Measurements from ENCODE around the gene MAPK10.

The MAPK10 gene

DNA sequence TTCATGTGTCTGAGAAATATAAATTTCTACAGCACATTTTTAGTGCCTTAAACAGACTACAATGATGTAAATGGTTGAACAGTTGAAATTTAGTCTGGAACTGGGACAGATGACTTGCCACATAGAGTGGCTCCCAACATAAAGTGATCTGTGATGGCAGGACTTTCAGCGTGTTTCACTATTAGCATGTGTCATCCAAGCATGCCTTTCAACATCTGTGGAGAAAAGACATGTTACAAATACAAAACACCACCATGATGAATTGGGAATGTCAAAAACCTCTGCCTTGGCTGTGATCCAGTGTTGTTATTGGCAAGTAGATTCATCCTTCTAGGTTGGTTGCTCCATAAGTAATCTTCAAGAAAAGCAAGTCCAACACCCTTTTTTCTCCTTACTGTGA, 348.7 kb downstream of the MAPK10 start:
- no peaks in the 10 kb centered on the region for H3K4me1 ChIP-seq (ENCODE audit: control insufficient read depth in 1 of 2, insufficient read depth in 2 of 2, low read length in 2 of 2)
- H3K4me3 ChIP-seq (ENCODE audit: low read depth in 1 of 2, low read length in 2 of 2) = no peak overlapping the region
- no peaks in the 10 kb centered on the region for H3K27me3 ChIP-seq (ENCODE audit: low read depth, low read length)
- no peak overlapping the region for H3K27ac ChIP-seq (ENCODE audit: low read length)
- no peaks in the 10 kb centered on the region for H3K9me3 ChIP-seq (ENCODE audit: control insufficient read depth in 1 of 2, low read length in 2 of 2)
- H3K36me3 ChIP-seq (ENCODE audit: control insufficient read depth in 1 of 2, insufficient read depth in 2 of 2, low read length in 2 of 2) = no peaks in the 10 kb centered on the region

DNA sequence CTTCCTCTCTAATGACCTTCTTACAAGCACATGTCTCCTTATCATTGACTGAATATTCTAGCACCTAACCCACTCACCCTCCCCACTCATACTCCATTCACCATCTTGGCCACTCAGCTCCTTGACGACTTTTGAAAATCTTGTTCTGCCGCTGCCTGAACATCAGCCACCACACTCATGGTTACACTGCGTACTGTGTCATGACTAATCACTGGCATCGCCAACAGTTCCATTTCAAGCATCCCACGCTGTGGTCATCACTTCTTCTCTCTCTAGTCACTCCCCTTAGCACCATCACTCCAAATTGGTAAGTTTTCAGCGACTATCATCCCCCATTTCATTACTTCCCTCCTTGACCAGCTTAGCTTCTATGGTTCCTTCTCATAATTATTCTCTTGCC, 352.8 kb downstream of the MAPK10 start:
- Histone ChIP-seq H3K36me3 (ENCODE audit: control insufficient read depth in 1 of 2, insufficient read depth in 2 of 2, low read length in 2 of 2) (peaks cover 0 to 5% of the 10 kb centered on the region in 2 donors), H3K9me3 (ENCODE audit: control insufficient read depth in 1 of 2, low read length in 2 of 2) (no peaks in the 10 kb centered on the region), H3K4me3 (ENCODE audit: low read depth in 1 of 2, low read length in 2 of 2) (no peak overlapping the region), H3K27ac (ENCODE audit: low read length) (no peak overlapping the region), H3K4me1 (ENCODE audit: control insufficient read depth in 1 of 2, insufficient read depth in 2 of 2, low read length in 2 of 2) (no peaks in the 10 kb centered on the region), H3K27me3 (ENCODE audit: low read depth, low read length) (no peaks in the 10 kb centered on the region)

DNA sequence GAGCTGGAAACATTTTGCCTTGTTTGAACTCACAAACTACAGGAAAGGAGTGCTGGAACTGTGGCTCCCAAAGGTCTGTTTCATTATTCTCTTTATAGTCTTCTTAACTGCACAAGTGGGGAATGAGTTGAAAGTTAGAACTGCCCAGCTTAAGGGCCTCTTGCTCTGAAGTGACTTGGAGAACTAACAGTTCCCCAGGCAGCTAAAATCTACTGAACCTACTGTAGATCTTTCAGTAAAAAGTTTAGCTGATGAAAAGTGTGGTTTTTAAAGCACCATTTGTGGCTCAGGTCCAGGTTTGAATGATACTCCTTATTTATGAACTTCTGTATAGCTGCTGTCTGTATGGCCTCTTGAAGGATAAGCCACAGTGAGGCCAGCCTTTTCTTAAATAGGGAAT, 353.8 kb downstream of the MAPK10 start:
- H3K27me3 ChIP-seq (ENCODE audit: low read depth, low read length) = no peaks in the 10 kb centered on the region
- no peak overlapping the region for H3K4me3 ChIP-seq (ENCODE audit: low read depth in 1 of 2, low read length in 2 of 2)
- H3K27ac ChIP-seq (ENCODE audit: low read length) = no peak overlapping the region
- no peaks in the 10 kb centered on the region for H3K4me1 ChIP-seq (ENCODE audit: control insufficient read depth in 1 of 2, insufficient read depth in 2 of 2, low read length in 2 of 2)
- H3K9me3 ChIP-seq (ENCODE audit: control insufficient read depth in 1 of 2, low read length in 2 of 2) = no peaks in the 10 kb centered on the region
- H3K36me3 ChIP-seq (ENCODE audit: control insufficient read depth in 1 of 2, insufficient read depth in 2 of 2, low read length in 2 of 2) = peaks cover 0 to 12% of the 10 kb centered on the region in 2 donors

DNA sequence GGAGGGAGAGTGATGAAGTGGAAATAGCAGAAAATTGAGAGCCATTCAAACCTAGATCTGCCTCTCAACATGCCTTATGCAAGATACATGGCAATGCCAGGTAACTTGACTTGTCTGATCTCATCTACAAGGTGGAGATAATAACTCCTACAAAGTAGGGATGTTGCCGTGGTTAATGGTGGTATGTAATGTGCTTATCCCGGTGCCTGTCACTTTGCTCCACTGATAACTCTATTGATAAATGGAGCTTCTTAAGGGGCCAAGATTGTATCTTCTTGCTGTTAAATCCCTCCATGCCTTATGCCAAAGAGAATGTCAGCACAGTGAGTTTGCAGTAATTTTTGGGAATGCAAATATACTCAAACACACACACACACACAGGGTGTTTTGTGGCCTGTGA, 355.8 kb downstream of the MAPK10 start:
- Histone ChIP-seq H3K9me3 (ENCODE audit: control insufficient read depth in 1 of 2, low read length in 2 of 2) (no peaks in the 10 kb centered on the region), H3K27me3 (ENCODE audit: low read depth, low read length) (no peaks in the 10 kb centered on the region), H3K4me1 (ENCODE audit: control insufficient read depth in 1 of 2, insufficient read depth in 2 of 2, low read length in 2 of 2) (no peaks in the 10 kb centered on the region), H3K36me3 (ENCODE audit: control insufficient read depth in 1 of 2, insufficient read depth in 2 of 2, low read length in 2 of 2) (peaks cover 0 to 17% of the 10 kb centered on the region in 2 donors), H3K27ac (ENCODE audit: low read length) (no peak overlapping the region), H3K4me3 (ENCODE audit: low read depth in 1 of 2, low read length in 2 of 2) (no peak overlapping the region)

DNA sequence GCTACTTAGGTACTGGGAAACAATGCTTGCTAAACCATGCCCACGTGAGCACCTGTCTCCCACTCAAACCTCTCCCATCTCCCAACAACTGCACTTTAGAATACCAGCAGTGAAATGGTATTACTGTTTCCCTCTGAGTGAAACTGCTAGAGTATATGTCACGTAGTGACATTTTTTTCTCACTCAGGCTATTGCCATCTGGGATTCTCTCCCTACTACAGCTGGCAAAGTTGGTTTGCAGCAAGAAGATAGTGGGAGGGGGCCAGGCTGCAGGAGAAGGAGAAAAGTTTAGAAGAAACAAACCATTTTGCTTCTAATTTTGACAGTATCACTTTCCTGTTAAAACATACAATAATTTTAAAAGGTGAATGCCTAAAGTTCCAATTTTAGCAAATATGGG, 358.3 kb downstream of the MAPK10 start:
- Histone ChIP-seq H3K4me1 (ENCODE audit: control insufficient read depth in 1 of 2, insufficient read depth in 2 of 2, low read length in 2 of 2) (no peaks in the 10 kb centered on the region), H3K36me3 (ENCODE audit: control insufficient read depth in 1 of 2, insufficient read depth in 2 of 2, low read length in 2 of 2) (peaks cover 0 to 17% of the 10 kb centered on the region in 2 donors), H3K27me3 (ENCODE audit: low read depth, low read length) (no peaks in the 10 kb centered on the region), H3K9me3 (ENCODE audit: control insufficient read depth in 1 of 2, low read length in 2 of 2) (no peaks in the 10 kb centered on the region), H3K27ac (ENCODE audit: low read length) (no peak overlapping the region), H3K4me3 (ENCODE audit: low read depth in 1 of 2, low read length in 2 of 2) (no peak overlapping the region)

DNA sequence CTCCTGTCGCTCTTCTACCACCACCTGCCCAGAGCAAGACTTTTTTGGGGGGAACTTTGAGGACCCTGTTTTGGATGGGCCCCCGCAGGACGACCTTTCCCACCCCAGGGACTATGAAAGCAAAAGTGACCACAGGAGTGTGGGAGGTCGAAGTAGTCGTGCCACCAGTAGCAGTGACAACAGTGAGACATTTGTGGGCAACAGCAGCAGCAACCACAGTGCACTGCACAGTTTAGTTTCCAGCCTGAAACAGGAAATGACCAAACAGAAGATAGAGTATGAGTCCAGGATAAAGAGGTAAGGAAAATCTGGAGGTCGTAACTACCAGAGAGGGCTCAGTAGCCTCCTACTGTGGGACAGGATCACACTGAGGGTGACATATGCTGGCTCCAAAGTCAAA, 364.5 kb downstream of the MAPK10 start:
- Histone ChIP-seq H3K27ac (ENCODE audit: low read length) (no peak overlapping the region), H3K4me3 (ENCODE audit: low read depth in 1 of 2, low read length in 2 of 2) (no peak overlapping the region), H3K9me3 (ENCODE audit: control insufficient read depth in 1 of 2, low read length in 2 of 2) (no peaks in the 10 kb centered on the region), H3K4me1 (ENCODE audit: control insufficient read depth in 1 of 2, insufficient read depth in 2 of 2, low read length in 2 of 2) (no peaks in the 10 kb centered on the region), H3K36me3 (ENCODE audit: control insufficient read depth in 1 of 2, insufficient read depth in 2 of 2, low read length in 2 of 2) (peaks cover 11 to 18% of the 10 kb centered on the region in 2 donors), H3K27me3 (ENCODE audit: low read depth, low read length) (no peaks in the 10 kb centered on the region)

DNA sequence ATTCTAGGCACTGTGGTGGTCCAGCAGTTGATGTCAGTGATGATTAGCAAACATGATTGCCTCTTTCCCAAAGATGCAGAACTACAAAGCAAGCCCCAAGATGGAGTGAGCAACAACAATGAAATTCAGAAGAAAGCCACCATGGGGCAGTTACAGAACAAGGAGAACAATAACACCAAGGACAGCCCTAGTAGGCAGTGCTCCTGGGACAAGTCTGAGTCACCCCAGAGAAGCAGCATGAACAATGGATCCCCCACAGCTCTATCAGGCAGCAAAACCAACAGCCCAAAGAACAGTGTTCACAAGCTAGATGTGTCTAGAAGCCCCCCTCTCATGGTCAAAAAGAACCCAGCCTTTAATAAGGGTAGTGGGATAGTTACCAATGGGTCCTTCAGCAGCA, 365.3 kb downstream of the MAPK10 start:
- H3K9me3 ChIP-seq (ENCODE audit: control insufficient read depth in 1 of 2, low read length in 2 of 2) = no peaks in the 10 kb centered on the region
- no peak overlapping the region for H3K4me3 ChIP-seq (ENCODE audit: low read depth in 1 of 2, low read length in 2 of 2)
- H3K36me3 ChIP-seq (ENCODE audit: control insufficient read depth in 1 of 2, insufficient read depth in 2 of 2, low read length in 2 of 2) = peaks cover 11 to 18% of the 10 kb centered on the region in 2 donors
- H3K27ac ChIP-seq (ENCODE audit: low read length) = no peak overlapping the region
- H3K27me3 ChIP-seq (ENCODE audit: low read depth, low read length) = no peaks in the 10 kb centered on the region
- H3K4me1 ChIP-seq (ENCODE audit: control insufficient read depth in 1 of 2, insufficient read depth in 2 of 2, low read length in 2 of 2) = no peaks in the 10 kb centered on the region

DNA sequence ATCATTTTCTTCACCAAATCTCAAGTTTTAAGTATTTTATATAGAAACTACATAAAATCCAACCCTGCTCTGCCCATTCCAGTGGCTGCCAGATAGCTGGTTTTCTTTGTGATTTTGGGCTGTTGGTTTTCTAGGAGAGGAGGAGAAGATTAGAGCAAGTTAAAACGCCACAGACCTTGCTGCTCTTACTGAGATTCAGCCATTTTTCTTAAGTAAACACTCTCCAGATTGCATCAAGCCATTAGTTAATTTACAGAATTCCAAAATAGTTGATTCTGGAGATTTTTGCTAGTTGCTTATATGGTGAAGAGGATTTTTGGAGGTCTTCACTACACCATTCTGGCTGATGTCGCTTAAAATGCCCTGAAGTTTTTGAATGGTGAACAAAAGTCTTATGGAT, 366.2 kb downstream of the MAPK10 start:
- Histone ChIP-seq H3K4me3 (ENCODE audit: low read depth in 1 of 2, low read length in 2 of 2) (no peak overlapping the region), H3K27me3 (ENCODE audit: low read depth, low read length) (no peaks in the 10 kb centered on the region), H3K9me3 (ENCODE audit: control insufficient read depth in 1 of 2, low read length in 2 of 2) (no peaks in the 10 kb centered on the region), H3K36me3 (ENCODE audit: control insufficient read depth in 1 of 2, insufficient read depth in 2 of 2, low read length in 2 of 2) (peaks cover 11 to 18% of the 10 kb centered on the region in 2 donors), H3K4me1 (ENCODE audit: control insufficient read depth in 1 of 2, insufficient read depth in 2 of 2, low read length in 2 of 2) (no peaks in the 10 kb centered on the region), H3K27ac (ENCODE audit: low read length) (no peak overlapping the region)

DNA sequence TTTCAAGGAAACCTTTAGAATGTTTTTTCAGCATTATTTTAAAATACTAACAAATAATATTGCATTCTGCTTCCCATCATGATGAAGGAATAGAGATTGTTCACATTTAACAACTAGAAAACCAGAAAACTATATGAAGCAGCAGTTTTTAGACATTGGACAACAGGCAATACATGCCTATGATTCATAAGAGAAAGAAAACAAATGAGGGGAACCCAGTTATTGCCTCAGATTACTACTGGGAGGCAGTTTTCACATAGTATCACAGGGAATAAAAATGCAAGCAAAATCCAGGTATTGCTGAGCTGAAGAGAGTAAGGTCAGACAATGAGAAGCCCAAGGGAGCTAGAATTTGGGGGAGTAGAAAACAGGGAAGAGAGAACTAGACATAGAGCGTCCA, 373.6 kb downstream of the MAPK10 start:
- peaks cover 0 to 17% of the 10 kb centered on the region in 2 donors for H3K36me3 ChIP-seq (ENCODE audit: control insufficient read depth in 1 of 2, insufficient read depth in 2 of 2, low read length in 2 of 2)
- no peaks in the 10 kb centered on the region for H3K27me3 ChIP-seq (ENCODE audit: low read depth, low read length)

DNA sequence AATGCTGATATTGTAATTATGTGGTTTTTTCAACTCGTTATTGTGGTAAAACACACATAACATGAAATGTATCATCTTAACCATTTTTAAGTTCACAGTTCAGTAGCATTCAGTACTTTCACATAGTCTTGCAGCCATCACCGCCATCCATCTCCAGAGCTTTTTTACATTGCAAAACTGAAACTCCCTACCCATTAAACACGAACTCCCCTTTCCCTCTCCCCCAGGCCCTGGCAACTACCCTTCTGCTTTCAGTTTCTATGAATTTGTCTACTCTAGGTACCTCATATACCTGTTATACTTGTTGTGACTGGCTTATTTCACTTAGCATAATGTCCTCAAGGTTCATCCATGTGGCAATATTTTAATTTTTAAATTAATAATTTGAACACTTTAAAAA, 380.6 kb downstream of the MAPK10 start:
- Histone ChIP-seq H3K9me3 (ENCODE audit: control insufficient read depth in 1 of 2, low read length in 2 of 2) (no peaks in the 10 kb centered on the region), H3K27me3 (ENCODE audit: low read depth, low read length) (no peaks in the 10 kb centered on the region), H3K27ac (ENCODE audit: low read length) (no peak overlapping the region), H3K4me3 (ENCODE audit: low read depth in 1 of 2, low read length in 2 of 2) (no peak overlapping the region), H3K36me3 (ENCODE audit: control insufficient read depth in 1 of 2, insufficient read depth in 2 of 2, low read length in 2 of 2) (peaks cover 0 to 10% of the 10 kb centered on the region in 2 donors), H3K4me1 (ENCODE audit: control insufficient read depth in 1 of 2, insufficient read depth in 2 of 2, low read length in 2 of 2) (no peaks in the 10 kb centered on the region)

More for the DNA sequence above, 373.6 kb downstream of the MAPK10 start:
- Histone ChIP-seq H3K9me3 (ENCODE audit: control insufficient read depth in 1 of 2, low read length in 2 of 2) (no peaks in the 10 kb centered on the region), H3K27ac (ENCODE audit: low read length) (no peak overlapping the region), H3K4me1 (ENCODE audit: control insufficient read depth in 1 of 2, insufficient read depth in 2 of 2, low read length in 2 of 2) (no peaks in the 10 kb centered on the region), H3K4me3 (ENCODE audit: low read depth in 1 of 2, low read length in 2 of 2) (no peak overlapping the region)

DNA sequence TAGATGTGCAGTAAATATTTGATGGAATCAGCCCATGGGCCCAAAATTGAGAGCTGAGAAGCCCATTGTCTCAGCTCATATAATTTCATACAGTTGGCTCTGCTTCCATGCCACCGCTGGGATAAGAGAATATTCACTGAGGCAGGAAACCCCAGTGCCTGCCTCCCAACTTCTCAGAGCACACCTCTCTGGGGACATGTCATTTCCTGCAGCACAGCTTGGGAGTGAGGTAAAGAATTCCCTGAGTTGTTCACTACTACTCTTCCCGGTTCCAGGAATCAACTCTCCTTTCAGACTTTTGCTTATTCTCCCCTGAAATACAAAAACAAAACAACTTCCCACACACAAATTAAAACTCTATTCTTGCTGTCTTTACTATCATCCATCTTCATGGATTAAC, 389.3 kb downstream of the MAPK10 start:
- Histone ChIP-seq H3K9me3 (ENCODE audit: control insufficient read depth in 1 of 2, low read length in 2 of 2) (no peaks in the 10 kb centered on the region), H3K4me3 (ENCODE audit: low read depth in 1 of 2, low read length in 2 of 2) (no peak overlapping the region), H3K27me3 (ENCODE audit: low read depth, low read length) (no peaks in the 10 kb centered on the region), H3K4me1 (ENCODE audit: control insufficient read depth in 1 of 2, insufficient read depth in 2 of 2, low read length in 2 of 2) (no peaks in the 10 kb centered on the region), H3K27ac (ENCODE audit: low read length) (no peak overlapping the region), H3K36me3 (ENCODE audit: control insufficient read depth in 1 of 2, insufficient read depth in 2 of 2, low read length in 2 of 2) (no peaks in the 10 kb centered on the region)

DNA sequence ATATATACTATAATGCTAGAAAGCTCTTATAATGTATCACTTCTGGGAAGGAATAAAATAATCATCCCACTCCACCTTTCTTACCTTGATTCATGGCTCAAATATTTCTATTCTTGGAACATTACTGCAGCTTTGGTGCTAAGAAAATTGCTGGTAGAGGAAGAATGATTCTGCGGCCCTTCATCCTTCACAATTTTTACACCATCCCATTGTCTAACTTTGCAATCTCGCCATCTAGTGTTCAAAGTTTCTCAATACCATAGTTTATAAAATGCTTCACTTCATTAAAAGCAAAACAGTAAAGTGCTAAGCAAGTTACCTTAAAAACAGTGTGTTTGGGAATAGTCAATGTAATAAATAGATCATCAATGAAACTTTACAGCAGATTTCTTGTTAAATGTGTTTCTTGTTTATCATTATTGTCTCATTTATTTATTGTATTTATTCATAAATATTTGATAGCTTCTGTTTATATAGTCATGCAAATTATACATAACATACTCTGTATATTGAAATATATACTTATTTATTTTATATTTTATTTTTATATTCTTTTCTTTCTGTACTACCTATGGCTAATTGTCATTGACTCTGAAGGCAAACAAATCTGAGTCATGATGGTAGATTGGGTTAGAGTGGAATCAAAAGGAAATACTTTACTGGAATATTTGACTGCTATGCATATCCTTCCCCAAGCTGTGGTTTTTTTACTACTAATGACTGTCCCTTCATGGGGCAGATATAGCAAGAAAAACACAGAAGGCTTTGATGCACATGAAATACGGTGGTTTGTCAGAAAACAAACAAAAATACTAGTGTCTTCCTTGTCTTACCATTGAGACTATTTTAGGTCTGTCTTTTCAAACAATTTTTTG, 390.7 kb downstream of the MAPK10 start:
- Histone ChIP-seq H3K9me3 (ENCODE audit: control insufficient read depth in 1 of 2, low read length in 2 of 2) (no peaks in the 10 kb centered on the region), H3K4me1 (ENCODE audit: control insufficient read depth in 1 of 2, insufficient read depth in 2 of 2, low read length in 2 of 2) (no peaks in the 10 kb centered on the region), H3K36me3 (ENCODE audit: control insufficient read depth in 1 of 2, insufficient read depth in 2 of 2, low read length in 2 of 2) (no peaks in the 10 kb centered on the region), H3K27me3 (ENCODE audit: low read depth, low read length) (no peaks in the 10 kb centered on the region), H3K4me3 (ENCODE audit: low read depth in 1 of 2, low read length in 2 of 2) (no peak overlapping the region), H3K27ac (ENCODE audit: low read length) (no peak overlapping the region)

Measured in muscle layer of duodenum (tissue), 2 donors.